HG03135 (cell line): ENCODE results near the gene SASH1.
A peak's percentile ranks its signal among the peaks of the same experiment; 100 is the strongest.
"Not testable (repeated sequence)": the region's sequence is repeated elsewhere in the genome, so short reads cannot be mapped to it uniquely, and the experiment has no call there.

Experiments
- ATAC-seq: cut with Tn5 transposase; IDR thresholded peaks from one replicate; pipeline ENCODE4 v1.9.1; 2021; ENCODE audit warnings: mild to moderate bottlenecking, moderate library complexity; ENCODE audit not compliant: unreplicated experiment

Gene SASH1

DNA sequence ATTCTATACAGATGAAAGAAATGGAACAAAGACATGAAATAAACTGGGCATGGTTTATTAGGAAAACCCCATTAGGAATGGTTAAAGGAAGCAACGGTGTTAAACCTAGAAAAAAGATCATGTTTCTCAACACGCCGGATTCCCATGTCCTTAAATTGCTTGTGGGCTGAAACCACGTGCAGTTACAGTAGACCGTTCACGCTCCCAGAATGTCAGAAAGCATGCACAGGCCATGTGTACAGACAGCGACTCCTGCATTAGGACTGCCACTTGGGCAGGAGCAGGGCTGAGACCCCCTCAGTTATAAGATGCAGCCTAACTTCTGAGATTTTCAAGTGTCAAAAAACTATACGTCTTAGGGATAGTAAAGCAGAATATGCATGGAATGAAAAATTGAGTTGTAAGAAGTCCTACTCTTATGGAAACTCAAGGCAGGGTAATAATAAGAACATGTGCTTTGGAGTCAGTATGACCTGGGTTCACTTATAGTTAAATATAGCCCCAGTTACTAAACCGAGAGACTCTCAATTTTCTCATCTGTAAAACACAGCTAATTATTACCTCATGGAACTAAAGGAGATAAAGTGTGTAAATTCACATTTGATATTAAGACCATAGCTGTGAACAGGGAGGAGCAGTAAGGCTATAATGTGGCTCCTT lies 230.2 kb downstream of the SASH1 start:
- ATAC-seq, result no peak

DNA sequence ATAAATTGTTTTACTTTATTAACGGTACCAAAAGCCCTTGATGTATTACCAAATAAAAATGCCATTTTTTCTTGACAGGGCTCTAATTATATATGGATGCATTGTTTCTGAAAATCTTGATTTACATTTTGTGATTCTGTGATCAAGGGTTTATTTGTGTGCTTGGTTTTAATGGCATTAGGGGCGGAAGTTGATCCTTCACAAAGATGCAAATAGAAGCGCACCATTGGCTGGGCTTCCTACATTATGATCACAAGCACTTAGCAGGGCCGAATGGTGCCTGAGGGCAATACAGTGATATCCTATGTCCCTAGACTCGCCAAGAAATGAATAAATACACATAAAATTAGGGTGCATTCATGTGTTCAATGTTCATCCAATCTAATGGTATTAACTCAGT lies 231.3 kb downstream of the SASH1 start:
- no peak for ATAC-seq

GRCh38 chr6:148577687-148578488 lies 235.2 kb downstream of the SASH1 start:
- ATAC-seq, result peak; percentile 98

GRCh38 chr6:148578489-148578814 lies 235.8 kb downstream of the SASH1 start:
- peak; percentile 39 for ATAC-seq

GRCh38 chr6:148578837-148579565 lies 236.4 kb downstream of the SASH1 start:
- no peak for ATAC-seq

GRCh38 chr6:148580442-148580841 lies 237.8 kb downstream of the SASH1 start:
- no peak for ATAC-seq

DNA sequence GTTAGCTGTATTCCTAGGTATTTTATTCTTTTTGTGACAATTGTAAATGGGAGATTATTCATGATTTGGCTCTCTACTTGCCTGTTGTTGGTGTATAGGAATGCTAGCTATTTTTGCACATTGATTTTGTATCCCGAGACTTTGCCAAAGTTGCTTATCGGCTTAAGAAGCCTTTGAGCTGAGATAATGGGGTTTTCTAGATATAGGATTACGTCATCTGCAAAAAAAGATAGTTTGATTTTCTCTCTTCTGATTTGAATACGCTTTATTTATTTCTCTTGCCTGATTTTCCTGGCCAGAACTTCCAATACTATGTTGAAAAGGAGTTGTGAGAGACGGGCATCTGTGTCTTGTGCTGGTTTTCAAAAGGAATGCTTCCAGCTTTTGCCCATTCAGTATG lies 241.0 kb downstream of the SASH1 start:
- no peak for ATAC-seq

GRCh38 chr6:148585641-148586040 lies 243.0 kb downstream of the SASH1 start:
- not testable (repeated sequence) for ATAC-seq

DNA sequence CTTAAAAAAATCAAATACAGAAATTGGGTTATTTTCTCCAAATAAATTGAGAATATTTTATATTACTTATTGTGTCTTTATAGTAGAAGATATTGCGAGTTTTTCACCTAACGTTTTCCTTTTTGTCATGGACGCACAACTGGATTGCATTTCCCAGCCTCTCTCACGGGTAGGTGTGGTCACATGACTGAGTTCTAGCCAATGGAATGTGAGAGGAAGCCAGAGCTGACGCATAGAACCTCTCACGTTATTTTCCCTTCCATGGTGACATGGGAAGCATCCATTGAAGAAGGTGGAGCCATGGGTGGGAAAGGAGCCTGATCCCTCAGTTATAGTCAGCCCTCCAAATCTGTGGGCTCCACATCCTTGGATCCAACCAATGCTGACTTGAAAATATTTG lies 248.2 kb downstream of the SASH1 start:
- no peak for ATAC-seq

- ATAC-seq, result no peak
Observed at GRCh38 chr6:148591656-148592055, 249.0 kb downstream of the SASH1 start.

GRCh38 chr6:148593130-148593812 lies 250.6 kb downstream of the SASH1 start:
- ATAC-seq, result no peak

DNA sequence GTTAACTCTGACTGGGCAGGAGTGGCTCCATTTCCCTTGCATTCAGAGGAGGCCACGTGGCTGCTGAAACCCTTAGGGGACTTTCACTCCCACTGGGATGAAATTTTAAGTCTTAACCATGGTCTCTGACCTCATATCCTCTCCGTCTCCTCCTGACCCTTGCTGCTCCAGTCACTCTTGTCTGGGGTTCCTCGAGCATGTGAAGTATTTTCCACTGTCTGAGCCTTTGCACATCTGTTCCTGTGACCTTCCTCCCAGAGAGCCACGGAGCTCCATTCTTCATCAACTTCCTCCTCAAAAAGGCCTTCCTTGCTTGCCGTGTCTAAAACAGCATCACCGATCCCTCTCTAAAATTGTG lies 251.2 kb downstream of the SASH1 start:
- no peak for ATAC-seq

DNA sequence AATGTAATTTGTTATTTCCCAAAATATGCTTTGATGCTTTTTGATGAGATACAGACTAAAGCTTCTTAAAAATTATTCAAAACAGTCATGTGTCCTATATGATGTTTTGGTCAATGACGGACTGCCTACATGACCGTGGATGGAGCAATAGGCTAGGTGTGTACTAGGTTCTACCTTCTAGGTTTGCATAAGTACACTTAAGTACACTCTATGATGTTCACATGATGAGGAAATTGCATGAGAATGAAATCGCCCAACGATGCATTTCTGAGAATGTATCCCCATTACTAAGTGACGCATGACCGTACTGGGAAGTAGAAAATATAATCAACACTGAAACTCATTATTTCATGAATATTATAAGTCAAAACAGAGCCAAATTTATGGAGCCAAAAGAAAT lies 252.9 kb downstream of the SASH1 start:
- no peak for ATAC-seq

DNA sequence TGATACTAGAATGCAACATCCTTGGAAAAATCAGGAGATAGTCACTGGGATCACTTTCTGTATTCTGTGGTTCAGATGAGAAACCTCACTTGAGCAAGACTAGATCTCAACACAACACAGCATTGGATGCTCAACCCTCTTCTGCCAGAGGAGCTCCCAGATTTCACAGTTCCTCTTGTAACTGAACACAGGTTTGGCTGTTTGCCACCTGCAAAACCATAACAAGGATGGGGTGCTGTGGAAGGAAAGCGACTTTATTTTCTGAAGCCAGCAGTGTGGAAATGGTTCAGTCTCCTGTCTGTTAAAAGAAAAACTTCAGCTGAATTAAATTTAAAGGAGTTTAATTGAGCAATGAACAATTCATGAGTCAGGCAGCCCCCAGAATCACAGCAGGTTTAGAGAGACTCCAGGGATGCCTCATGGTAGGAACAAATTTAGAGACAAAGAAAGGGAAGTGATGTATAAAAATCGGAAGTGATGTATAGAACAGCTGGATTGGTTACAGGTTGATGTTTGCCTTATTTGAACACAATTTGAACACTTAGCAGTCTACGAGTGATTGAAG lies 254.3 kb downstream of the SASH1 start:
- no peak for ATAC-seq

DNA sequence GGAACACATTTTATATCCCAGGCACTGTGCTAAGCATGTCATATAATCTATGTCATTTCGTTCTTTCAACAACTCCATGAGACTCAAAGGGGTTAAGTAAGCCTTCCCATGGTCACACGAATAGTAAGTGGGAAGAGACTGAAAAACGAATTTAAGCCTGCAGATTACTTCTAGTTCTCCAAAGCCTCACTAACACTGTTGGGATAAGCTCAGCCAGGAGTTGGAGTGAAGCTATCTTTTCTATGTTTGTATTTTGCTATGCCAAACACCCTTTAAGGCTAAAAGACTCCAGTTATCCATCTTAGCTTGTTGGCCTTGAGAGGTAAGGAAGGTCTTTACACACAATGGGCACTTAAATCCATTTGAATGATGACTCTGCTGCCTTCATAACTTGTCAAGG lies 256.1 kb downstream of the SASH1 start:
- ATAC-seq, result no peak

DNA sequence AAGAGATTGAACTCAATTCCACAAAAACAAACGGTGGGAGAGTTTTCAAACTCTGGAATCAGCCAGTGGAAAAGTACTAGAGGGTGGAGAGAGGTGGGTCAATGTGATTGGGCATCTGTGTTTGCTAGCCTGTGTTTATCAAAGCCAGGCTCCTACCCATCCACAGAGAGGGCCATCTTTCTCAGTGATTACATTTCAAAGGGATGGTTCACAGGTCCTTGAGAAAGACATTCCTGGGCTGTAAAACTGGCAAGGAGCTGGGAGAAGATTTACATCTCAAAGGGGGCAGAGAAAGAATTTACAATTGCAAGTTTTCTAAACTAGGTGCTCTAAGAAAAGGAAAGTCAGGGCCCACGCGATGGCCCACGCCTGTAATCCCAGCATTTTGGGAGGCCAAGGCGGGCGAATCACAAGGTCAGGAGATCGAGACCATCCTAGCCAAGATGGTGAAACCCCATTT lies 257.4 kb downstream of the SASH1 start:
- ATAC-seq, result no peak
